CD1c-positive myeloid dendritic cell (primary cell): Measurements from ENCODE around the gene NEK6.
A peak's percentile ranks its signal among the peaks of the same experiment; 100 is the strongest.

Experiments used
- DNase-seq: peaks from one replicate; pipeline ENCODE4 v3.0.0-alpha.2; 2016; ENCODE audit errors: extremely low spot score

Gene NEK6

GRCh38 chr9:124354346-124355038 lies 96.7 kb downstream of the NEK6 start:
- no peak for DNase-seq

- no peak for DNase-seq
Measured at GRCh38 chr9:124355039-124355940, 97.5 kb downstream of the NEK6 start.

- no peak for DNase-seq
Measured at GRCh38 chr9:124355941-124356744, 98.4 kb downstream of the NEK6 start.

GRCh38 chr9:124356745-124357390 lies 99.1 kb downstream of the NEK6 start:
- DNase-seq = no peak

- no peak for DNase-seq
Measured at GRCh38 chr9:124357721-124358361, 100.1 kb downstream of the NEK6 start.

GRCh38 chr9:124358631-124359030 lies 100.9 kb downstream of the NEK6 start:
- no peak for DNase-seq

- no peak for DNase-seq
Measured at GRCh38 chr9:124359426-124359825, 101.7 kb downstream of the NEK6 start.

- DNase-seq = no peak
Measured at GRCh38 chr9:124359855-124360678, 102.3 kb downstream of the NEK6 start.

- no peak for DNase-seq
Measured at GRCh38 chr9:124361128-124361527, 103.4 kb downstream of the NEK6 start.

GRCh38 chr9:124363326-124364096 lies 105.8 kb downstream of the NEK6 start:
- no peak for DNase-seq

GRCh38 chr9:124364141-124364540 lies 106.4 kb downstream of the NEK6 start:
- DNase-seq = no peak

GRCh38 chr9:124365036-124365435 lies 107.3 kb downstream of the NEK6 start:
- no peak for DNase-seq

GRCh38 chr9:124366476-124367220 lies 108.9 kb downstream of the NEK6 start:
- peak; percentile 31 for DNase-seq

GRCh38 chr9:124368692-124369091 lies 110.9 kb downstream of the NEK6 start:
- DNase-seq = no peak

GRCh38 chr9:124369231-124369797 lies 111.6 kb downstream of the NEK6 start:
- no peak for DNase-seq

GRCh38 chr9:124370896-124371582 lies 113.3 kb downstream of the NEK6 start:
- no peak for DNase-seq

- DNase-seq = no peak
Measured at GRCh38 chr9:124372038-124372437, 114.3 kb downstream of the NEK6 start.

GRCh38 chr9:124373386-124373785 lies 115.6 kb downstream of the NEK6 start:
- DNase-seq = no peak
